HG03520 (cell line): ENCODE data around the gene HLA-E.

Experiments used
- ATAC-seq: cut with Tn5 transposase; IDR thresholded peaks from one replicate; pipeline ENCODE4 v1.9.1; 2021; ENCODE audit warnings: mild to moderate bottlenecking, moderate library complexity; ENCODE audit not compliant: unreplicated experiment

HLA-E gene

GRCh38 chr6:30533460-30534294, 44.4 kb downstream of the HLA-E start:
- ATAC-seq = no peak

GRCh38 chr6:30537931-30538330, 48.6 kb downstream of the HLA-E start:
- no peak for ATAC-seq

GRCh38 chr6:30541515-30542403, 52.5 kb downstream of the HLA-E start:
- no peak for ATAC-seq

- ATAC-seq = no peak
Measured at GRCh38 chr6:30542404-30542725, 53.1 kb downstream of the HLA-E start.

GRCh38 chr6:30542915-30543314, 53.6 kb downstream of the HLA-E start:
- no peak for ATAC-seq
